MCF 10A (cell line): ENCODE results near the gene PPIF. TPM values are rescaled to one million over a fixed set of nuclear protein-coding genes. Genes with fewer than 3 reads are reported as not detected.

Source experiments
- Bru-seq: library from RNA; stranded (reverse); fragments of 400-500 nt; gene quantifications from one replicate; lab custom pipeline; 2021; lab: Mats Ljungman, UMichigan
- BruChase-seq, 2 experiments: library from RNA; stranded (reverse); fragments of 400-500 nt; gene quantifications; one replicate each; lab custom pipeline; 2021; lab: Mats Ljungman, UMichigan
- BruUV-seq: library from RNA; stranded (reverse); fragments of 400-500 nt; replicated peaks from 2 replicates; lab custom pipeline; 2021; lab: Mats Ljungman, UMichigan
- CTCF ChIA-PET: fragments of 300-600 bp; sonication (Branson Sonifier 250); formaldehyde crosslinking; extraction: SDS; loops from one replicate; lab custom pipeline; 2021; ENCODE audit warnings: antibody characterized with exemption, inconsistent platforms; lab: Yijun Ruan, JAX
- POLR2A ChIA-PET: fragments of 300-600, 350-650 bp; sonication (Branson Sonifier 250); formaldehyde crosslinking; extraction: SDS; loops from one replicate; lab custom pipeline; 2020; ENCODE audit warnings: antibody characterized with exemption, inconsistent platforms; lab: Yijun Ruan, JAX
- DNase-seq: peaks from one replicate; pipeline ENCODE4 v3.0.0-alpha.2; 2018; ENCODE audit not compliant: unreplicated experiment
- H3K27ac Mint-ChIP-seq: one replicate; pipeline ENCODE4 v1.8.0; 2022; ENCODE audit warnings: mild to moderate bottlenecking, low read depth, mixed read lengths; ENCODE audit not compliant: unreplicated experiment
- H3K27me3 Mint-ChIP-seq: one replicate; pipeline ENCODE4 v1.8.0; 2022; ENCODE audit warnings: mixed read lengths; ENCODE audit not compliant: insufficient read depth, unreplicated experiment
- H3K36me3 Mint-ChIP-seq: one replicate; pipeline ENCODE4 v1.8.0; 2022; ENCODE audit warnings: mild to moderate bottlenecking, moderate library complexity, mixed read lengths; ENCODE audit not compliant: insufficient read depth, unreplicated experiment
- H3K4me1 Mint-ChIP-seq: one replicate; pipeline ENCODE4 v1.8.0; 2022; ENCODE audit warnings: mixed read lengths; ENCODE audit not compliant: insufficient read depth, unreplicated experiment
- H3K4me3 Mint-ChIP-seq: one replicate; pipeline ENCODE4 v1.8.0; 2022; ENCODE audit warnings: mild to moderate bottlenecking, moderate library complexity, mixed read lengths; ENCODE audit not compliant: unreplicated experiment
- H3K9me3 Mint-ChIP-seq: one replicate; pipeline ENCODE4 v1.8.0; 2022; ENCODE audit warnings: mixed read lengths; ENCODE audit not compliant: unreplicated experiment
- intact Hi-C: fragments of 100-400 bp; cut with micrococcal nuclease; formaldehyde crosslinking; loops from 2 replicates; pipeline ENCODE4 v1.14.1; 2022
- long read RNA-seq: library from polyadenylated mRNA; stranded (forward); transcript quantifications from one replicate; pipeline ENCODE4 v2.0.0, GENCODE V29; 2022
- total RNA-seq: library from RNA; stranded (reverse); gene quantifications from 2 replicates; pipeline ENCODE4 v1.2.3, GENCODE V29; 2022
- TF ChIP-seq, protein P1 (sequence below): fragments of 200-600 bp; IDR thresholded peaks from one replicate; pipeline ENCODE4 v1.8.0; 2022; ENCODE audit warnings: antibody characterized with exemption, mild to moderate bottlenecking; ENCODE audit not compliant: unreplicated experiment

PPIF gene
- 76.5 and 76.9 TPM in 2 replicates for total RNA-seq
- Bru-seq, nascent RNA = percentile 91 among the genes with signal in this experiment
- BruChase-seq, experiment 1, labeled RNA remaining after a 6-hour chase = percentile 92 among the genes with signal in this experiment
- percentile 94 among the genes with signal in this experiment for BruChase-seq, experiment 2, labeled RNA remaining after a 2-hour chase
- long read RNA-seq, transcript PPIF-201 (6 exons, 2,190 nt) = major isoform, 84 of 141 reads
- long read RNA-seq, partial matches to known transcripts = 2 of 141 reads
- long read RNA-seq, other reads (novel, unspliced or antisense) = 51 of 141 reads

DNA sequence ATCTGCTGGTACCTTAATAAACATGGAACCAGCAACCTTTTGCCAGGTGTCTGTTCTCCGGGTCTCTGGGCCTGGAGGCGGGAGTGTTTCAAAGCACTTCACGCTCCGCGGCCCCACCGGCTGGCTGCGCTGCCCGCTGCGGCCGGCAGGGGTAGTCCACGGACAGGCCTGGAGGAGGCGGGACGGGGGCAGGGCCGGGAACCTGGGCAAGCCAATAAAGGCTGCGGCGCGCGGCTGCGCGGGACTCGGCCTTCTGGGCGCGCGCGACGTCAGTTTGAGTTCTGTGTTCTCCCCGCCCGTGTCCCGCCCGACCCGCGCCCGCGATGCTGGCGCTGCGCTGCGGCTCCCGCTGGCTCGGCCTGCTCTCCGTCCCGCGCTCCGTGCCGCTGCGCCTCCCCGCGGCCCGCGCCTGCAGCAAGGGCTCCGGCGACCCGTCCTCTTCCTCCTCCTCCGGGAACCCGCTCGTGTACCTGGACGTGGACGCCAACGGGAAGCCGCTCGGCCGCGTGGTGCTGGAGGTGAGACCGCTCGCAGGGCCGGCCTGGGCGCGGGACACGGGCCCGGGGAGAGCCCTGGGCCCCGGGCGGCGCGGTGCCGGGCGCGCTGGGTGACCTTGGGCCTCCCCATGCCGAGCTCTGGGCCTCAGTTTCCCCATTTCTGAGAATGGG, at the start of gene PPIF:
TSS of gene PPIF (plus strand) at position 244 of the 668 bp plus-strand sequence. CDS start at position 324, 80 bp downstream.
- Mint-ChIP-seq H3K4me1 (peaks cover 5% of the 10 kb centered on the region), H3K36me3 (peaks cover 36% of the 10 kb centered on the region), H3K27me3 (no peaks in the 10 kb centered on the region), H3K9me3 (no peaks in the 10 kb centered on the region), H3K4me3 (peak within 1 kb of the TSS; percentile 81), H3K27ac (peak within 1 kb of the TSS; percentile 95)
- intact Hi-C loops = loop anchor here (1.0 kb wide), 1 partner anchor 54 kb away; no protein-coding TSS in a partner anchor
- CTCF ChIA-PET = interaction anchor here (0.7 to 3.3 kb wide), 7 partner anchors 9 to 328 kb away, joined by 3 to 34 read pairs (median 3); no protein-coding TSS in a partner anchor
- TF ChIP-seq, protein P1, sequence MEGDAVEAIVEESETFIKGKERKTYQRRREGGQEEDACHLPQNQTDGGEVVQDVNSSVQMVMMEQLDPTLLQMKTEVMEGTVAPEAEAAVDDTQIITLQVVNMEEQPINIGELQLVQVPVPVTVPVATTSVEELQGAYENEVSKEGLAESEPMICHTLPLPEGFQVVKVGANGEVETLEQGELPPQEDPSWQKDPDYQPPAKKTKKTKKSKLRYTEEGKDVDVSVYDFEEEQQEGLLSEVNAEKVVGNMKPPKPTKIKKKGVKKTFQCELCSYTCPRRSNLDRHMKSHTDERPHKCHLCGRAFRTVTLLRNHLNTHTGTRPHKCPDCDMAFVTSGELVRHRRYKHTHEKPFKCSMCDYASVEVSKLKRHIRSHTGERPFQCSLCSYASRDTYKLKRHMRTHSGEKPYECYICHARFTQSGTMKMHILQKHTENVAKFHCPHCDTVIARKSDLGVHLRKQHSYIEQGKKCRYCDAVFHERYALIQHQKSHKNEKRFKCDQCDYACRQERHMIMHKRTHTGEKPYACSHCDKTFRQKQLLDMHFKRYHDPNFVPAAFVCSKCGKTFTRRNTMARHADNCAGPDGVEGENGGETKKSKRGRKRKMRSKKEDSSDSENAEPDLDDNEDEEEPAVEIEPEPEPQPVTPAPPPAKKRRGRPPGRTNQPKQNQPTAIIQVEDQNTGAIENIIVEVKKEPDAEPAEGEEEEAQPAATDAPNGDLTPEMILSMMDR = peak; percentile 87
- DNase-seq = peak; percentile 92
- POLR2A ChIA-PET = interaction anchor here (0.8 to 2.1 kb wide), 8 partner anchors 11 to 107 kb away, joined by 3 to 20 read pairs (median 4); no protein-coding TSS in a partner anchor
- TSS peak; percentile 56 for BruUV-seq

DNA sequence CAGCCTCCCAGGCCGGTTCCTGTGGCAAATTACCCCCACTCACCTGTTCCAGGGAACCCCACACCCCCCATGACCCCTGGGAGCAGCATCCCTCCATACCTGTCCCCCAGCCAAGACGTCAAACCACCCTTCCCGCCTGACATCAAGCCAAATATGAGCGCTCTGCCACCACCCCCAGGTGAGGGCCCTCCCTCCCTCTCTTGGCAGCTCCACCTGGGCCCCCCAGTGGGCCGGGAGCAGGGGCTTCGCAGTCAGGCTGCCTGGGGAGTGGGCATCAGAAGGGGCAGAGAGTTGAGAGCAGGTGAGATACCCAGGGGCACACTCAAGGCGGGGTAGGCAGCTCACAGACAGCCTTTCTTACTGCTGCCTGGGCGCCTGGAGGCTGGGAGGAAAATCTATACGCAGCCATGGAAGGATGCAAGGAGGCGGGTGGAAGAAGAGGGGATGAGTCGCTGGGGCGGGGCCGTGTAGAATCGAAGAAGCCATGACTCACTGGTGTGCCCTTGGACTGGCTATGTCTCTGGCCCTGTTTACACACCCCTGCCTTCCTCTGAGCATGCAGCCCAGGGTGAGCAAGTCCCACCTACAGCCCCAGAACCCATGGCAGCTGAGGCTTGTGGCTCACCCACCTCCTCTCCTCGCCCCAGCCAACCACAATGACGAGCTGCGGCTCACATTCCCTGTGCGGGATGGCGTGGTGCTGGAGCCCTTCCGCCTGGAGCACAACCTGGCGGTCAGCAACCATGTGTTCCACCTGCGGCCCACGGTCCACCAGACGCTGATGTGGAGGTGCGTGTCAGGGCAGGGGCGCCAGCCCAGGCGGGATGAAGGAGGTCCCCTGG, 48.6 kb upstream of the PPIF start:
- H3K36me3 Mint-ChIP-seq = peaks cover 30% of the 10 kb centered on the region
- CTCF ChIA-PET = interaction anchor here (0.6 kb wide), 2 partner anchors 48 to 106 kb away, joined by 3 read pairs; no protein-coding TSS in a partner anchor
- peak; percentile 93 for DNase-seq
- POLR2A ChIA-PET = interaction anchor here (1.3 kb wide), 1 partner anchor 23 kb away, joined by 5 read pairs; no protein-coding TSS in a partner anchor
- intact Hi-C loops = loop anchor here (2.0 kb wide), 1 partner anchor 50 kb away; no protein-coding TSS in a partner anchor
- peaks cover 17% of the 10 kb centered on the region for H3K4me1 Mint-ChIP-seq
- H3K9me3 Mint-ChIP-seq = no peaks in the 10 kb centered on the region
- no peak overlapping the region for H3K27ac Mint-ChIP-seq
- no TSS peak for BruUV-seq
- no peak overlapping the region for H3K4me3 Mint-ChIP-seq
- TF ChIP-seq, protein P1 = no peak
- no peaks in the 10 kb centered on the region for H3K27me3 Mint-ChIP-seq

DNA sequence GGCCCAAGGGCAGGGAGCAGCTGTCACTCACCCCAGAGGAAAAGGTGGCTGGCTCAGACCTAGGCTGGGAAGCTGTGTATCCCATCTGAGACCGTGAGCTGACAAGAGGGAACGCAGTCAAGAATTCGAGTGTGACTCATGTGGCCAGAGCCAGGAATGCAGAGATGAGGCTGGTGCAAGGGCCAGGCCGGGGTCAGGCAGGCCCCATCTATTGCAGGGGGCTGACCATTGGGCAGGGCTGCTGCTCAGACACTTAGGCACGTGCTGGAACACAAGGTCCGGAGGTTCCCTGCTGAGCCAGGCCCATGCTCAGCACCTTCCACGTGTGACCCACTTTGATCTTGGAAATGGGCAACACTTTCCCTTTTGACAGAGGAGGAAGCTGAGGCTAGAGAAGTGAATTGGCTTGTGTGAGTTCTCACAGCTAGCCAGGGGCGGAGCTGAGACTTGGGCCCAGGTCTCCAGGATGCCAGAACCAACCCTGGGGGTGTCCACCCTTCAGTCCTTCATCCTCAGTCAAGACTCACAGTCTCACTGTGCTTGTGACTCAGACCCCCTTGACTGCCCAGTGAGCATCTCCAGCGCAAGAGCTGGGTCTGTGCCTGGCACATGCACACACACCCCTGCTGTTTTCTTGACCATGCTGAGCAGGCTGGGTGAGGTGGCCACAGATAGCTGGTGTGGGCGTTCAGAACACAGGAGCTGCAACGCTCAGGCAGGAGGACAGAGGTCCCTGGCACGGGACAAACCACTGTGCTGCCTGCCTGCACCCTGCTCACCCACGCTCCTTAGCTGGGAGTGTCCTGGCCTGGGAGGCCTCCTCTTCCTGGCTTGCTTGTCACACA, 47.6 kb upstream of the PPIF start:
- Mint-ChIP-seq H3K27ac (no peak overlapping the region), H3K27me3 (no peaks in the 10 kb centered on the region), H3K9me3 (no peaks in the 10 kb centered on the region), H3K36me3 (peaks cover 36% of the 10 kb centered on the region), H3K4me1 (peaks cover 17% of the 10 kb centered on the region), H3K4me3 (no peak overlapping the region)
- TF ChIP-seq, protein P1 = no peak
- ChIA-PET POLR2A (interaction anchor here (1.3 kb wide), 1 partner anchor 22 kb away, joined by 5 read pairs; no protein-coding TSS in a partner anchor), CTCF (interaction anchor here (0.6 kb wide), 3 partner anchors 47 to 727 kb away, joined by 3 read pairs; no protein-coding TSS in a partner anchor)
- no TSS peak for BruUV-seq
- DNase-seq = peak; percentile 73
- intact Hi-C loops = loop anchor here (2.0 kb wide), 1 partner anchor 49 kb away; no protein-coding TSS in a partner anchor
